Stimulated activated CD8-positive, alpha-beta memory T cell treated with anti-CD3 and anti-CD28 coated beads, Interleukin-4, amount 100 ng/mL, for 4 hours (primary cell): ENCODE results near the gene CEBPZOS.
"Not testable (repeated sequence)": the region's sequence is repeated elsewhere in the genome, so short reads cannot be mapped to it uniquely, and the experiment has no call there.

Source experiments
- DNase-seq, 2 donors: peaks; one replicate each; pipeline ENCODE4 v3.0.0-alpha.2; 2020; ENCODE audit warnings: low read depth in 2 of 2, low spot score in 1 of 2

CEBPZOS gene

DNA sequence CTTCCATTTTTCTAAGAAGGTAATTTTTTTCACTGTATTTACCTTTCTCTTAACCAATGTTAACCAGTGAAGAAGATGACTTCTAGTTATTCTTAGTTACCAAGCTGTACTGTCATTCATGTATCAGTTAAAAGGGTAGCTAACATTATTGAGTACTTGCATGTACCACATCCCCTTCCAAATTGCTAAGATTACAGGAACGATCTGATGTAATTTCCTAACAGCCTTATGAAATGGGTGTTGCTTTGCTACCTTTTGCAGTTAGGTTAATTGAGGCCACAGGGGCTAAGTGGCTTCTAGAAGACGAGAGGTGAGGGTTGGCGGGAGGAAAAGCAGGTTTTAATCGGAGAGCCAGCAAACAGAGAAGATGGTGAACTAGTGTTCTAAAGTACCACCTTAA, 6.0 kb upstream of the CEBPZOS start:
- DNase-seq = no peak

GRCh38 chr2:37191253-37191652, 5.0 kb upstream of the CEBPZOS start:
- DNase-seq = no peak

GRCh38 chr2:37191747-37192146, 4.5 kb upstream of the CEBPZOS start:
- no peak for DNase-seq

GRCh38 chr2:37192551-37192950, 3.7 kb upstream of the CEBPZOS start:
- DNase-seq = no peak

DNA sequence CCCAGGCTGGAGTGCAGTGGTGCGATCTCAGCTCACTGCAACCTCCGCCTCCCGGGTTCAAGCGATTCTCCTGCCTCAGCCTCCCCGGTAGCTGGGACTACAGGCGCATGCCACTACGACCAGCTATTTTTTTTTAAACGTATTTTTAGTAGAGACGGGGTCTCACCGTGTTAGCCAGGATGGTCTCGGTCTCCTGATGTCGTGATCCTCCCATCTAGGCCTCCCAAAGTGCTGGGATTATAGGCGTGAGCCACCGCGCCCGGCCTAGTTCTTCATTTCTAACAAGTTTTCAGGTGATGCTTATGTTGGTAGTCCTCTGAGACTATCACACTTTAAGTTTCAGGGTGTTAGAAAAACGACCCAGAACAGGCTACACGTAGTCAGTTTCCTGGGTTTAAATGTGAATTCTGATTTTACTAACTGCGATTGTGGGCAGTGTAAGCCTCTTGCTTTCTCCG, 405 bp upstream of the CEBPZOS start:
- not testable (repeated sequence) for DNase-seq

- DNase-seq = no peak
Measured at GRCh38 chr2:37198681-37199065, 2.4 kb downstream of the CEBPZOS start.

DNA sequence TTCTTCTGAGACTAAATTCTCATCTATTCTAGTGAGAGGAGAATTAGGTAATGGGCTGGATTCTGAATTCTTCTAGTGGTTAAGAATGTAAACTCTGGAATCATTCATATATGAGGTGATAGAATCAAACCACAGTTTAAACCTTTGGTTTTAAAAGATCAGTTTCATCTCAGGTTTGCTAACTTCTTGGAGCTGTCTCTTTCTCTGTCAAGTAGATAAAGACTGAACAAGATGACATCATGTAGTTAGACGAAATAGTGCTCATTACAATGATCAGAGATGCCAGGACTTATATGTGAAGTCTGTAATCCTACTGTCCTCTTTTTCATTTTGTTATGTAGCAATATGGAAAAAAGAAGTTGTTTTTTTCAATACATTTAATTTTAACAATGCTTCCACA, 4.9 kb downstream of the CEBPZOS start:
- no peak for DNase-seq

GRCh38 chr2:37201766-37202165, 5.5 kb downstream of the CEBPZOS start:
- peak; percentile 20 to 56 for DNase-seq

GRCh38 chr2:37203708-37204107, 7.4 kb downstream of the CEBPZOS start:
- no peak for DNase-seq

GRCh38 chr2:37205071-37205661, 8.9 kb downstream of the CEBPZOS start:
- DNase-seq = not testable (repeated sequence)

GRCh38 chr2:37205689-37206341, 9.5 kb downstream of the CEBPZOS start:
- no peak for DNase-seq

GRCh38 chr2:37206760-37207159, 10.5 kb downstream of the CEBPZOS start:
- DNase-seq = not testable (repeated sequence)

GRCh38 chr2:37211212-37211611, 14.9 kb downstream of the CEBPZOS start:
- DNase-seq = no peak

DNA sequence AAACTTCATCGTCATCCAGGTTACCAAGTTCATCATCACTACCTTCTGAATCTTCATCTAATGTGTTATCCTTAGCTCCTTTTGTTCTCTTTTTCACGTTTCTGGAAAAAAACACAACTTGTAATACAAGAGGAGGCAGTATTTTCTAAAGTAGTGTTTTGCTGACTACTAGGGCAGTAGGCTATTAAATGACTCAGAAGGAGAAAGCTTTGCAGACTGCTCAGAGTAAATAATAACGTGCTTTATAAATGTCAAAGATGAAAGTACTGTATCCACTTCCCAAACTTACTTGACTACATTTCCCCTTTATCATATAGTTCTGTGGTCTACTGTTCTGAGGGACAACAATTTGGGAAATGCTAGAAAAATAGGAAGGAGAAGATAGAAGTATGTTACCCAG, 15.6 kb downstream of the CEBPZOS start:
- DNase-seq = no peak

DNA sequence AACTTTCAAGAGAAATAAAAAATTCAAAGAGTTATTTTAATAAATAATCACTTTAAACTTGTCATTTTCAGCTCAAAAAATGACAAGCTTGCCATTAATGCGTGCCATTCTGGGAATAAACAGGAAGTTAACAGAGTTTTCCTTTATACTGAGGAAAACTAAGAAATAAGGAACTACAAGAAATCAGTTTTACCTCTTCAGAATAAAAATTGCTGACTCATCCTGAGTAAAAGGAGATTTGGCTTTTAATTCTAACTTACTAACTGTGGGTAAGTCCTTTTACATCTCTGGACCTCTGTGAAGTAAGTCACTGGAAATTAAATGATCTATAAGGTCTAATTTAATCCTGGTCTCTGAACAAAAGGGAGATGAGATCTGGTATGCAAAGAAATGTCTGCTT, 19.0 kb downstream of the CEBPZOS start:
- DNase-seq = no peak

GRCh38 chr2:37219046-37219445, 22.8 kb downstream of the CEBPZOS start:
- DNase-seq = no peak

DNA sequence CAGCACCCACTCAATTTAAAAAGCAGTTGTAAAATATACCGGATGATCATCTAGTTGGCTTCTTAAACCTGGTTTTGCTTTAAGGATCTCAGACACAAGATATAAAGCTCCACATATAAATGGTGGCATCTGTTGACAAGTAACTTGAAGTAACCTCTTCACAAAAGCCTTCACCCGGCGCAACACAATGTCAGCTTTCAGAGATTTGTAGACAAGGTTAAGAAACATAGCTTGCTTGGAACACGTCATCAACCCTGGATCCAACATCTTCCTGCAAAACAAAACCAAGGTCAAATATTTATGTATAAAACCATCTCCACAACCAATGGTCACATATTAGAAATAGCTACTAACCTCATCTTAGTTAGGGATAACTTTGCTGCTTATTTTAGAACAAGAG, 26.8 kb downstream of the CEBPZOS start:
- no peak for DNase-seq

DNA sequence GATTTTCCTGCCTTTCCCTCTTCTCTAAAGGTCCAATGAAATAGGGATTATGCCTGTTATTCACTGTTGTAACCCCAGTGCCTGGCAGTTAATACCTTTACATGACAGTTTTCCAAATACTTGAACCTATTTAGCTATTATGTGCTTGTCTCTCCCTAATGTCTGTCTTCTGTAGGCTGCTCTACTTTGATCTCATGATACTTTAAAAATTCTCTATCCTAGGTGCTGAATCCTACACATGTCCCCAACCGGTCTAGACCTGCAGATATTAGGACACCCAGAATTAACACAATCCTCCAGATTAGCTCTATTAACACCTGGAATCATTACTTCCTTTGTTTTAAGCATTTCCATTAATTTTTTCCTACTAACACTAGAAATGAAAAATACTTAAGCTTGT, 27.8 kb downstream of the CEBPZOS start:
- DNase-seq = no peak

- not testable (repeated sequence) for DNase-seq
Measured at GRCh38 chr2:37225129-37225528, 28.8 kb downstream of the CEBPZOS start.

- no peak for DNase-seq
Measured at GRCh38 chr2:37226863-37227262, 30.6 kb downstream of the CEBPZOS start.

DNA sequence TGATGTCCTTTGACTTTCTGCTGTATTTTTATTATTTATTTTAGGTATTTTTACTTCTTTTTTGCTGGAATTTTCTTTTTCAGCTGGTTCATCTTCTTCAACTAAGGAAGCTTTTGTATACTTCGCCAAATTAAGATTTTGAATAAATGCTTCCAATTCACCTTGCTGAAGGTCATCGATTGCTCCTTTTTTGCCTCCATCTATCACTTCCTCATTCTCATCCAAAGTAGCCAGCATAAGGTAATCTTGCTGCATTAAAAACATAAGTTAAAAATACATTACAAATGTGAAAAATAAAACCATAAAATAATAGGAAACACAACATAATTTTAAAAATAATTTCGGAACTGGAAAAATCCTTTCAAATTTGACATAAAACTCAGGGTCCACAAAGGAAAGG, 32.5 kb downstream of the CEBPZOS start:
- no peak for DNase-seq

DNA sequence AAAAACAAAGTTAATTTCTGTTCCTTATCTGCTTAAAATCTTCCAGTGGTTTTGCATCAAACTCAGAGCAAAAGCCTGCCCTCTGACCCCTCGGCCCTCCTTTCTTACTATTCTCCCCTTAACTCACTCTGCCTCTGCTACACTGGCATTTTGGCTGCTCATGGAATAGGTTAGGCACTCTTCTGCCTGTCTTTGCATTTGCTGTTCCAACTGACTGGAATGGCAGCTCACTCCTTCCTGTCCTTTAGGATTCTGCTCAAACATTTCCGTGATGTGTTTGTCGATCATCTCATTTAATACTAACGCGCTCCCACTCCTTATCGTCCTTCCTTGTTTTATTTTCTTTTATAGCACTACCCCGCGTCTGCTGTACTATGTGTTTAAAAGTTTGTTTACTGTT, 34.3 kb downstream of the CEBPZOS start:
- DNase-seq = no peak
